SKM-1 treated with dmso at 0.1 percent for 144 hours (cell line): ENCODE measurements around the gene NBAS.
"Not testable (repeated sequence)": the region's sequence is repeated elsewhere in the genome, so short reads cannot be mapped to it uniquely, and the experiment has no call there.

Experiments used
- DNase-seq: peaks from one replicate; lab custom pipeline; 2025; ENCODE audit not compliant: unreplicated experiment; lab: John Stamatoyannopoulos, UW

NBAS gene

GRCh38 chr2:15533860-15534480 lies 27.2 kb downstream of the NBAS start:
- no peak for DNase-seq

- no peak for DNase-seq
These were observed 28.1 kb downstream of the NBAS start for GRCh38 chr2:15532996-15533395.

GRCh38 chr2:15531095-15531854 lies 29.9 kb downstream of the NBAS start:
- DNase-seq, result no peak

GRCh38 chr2:15527074-15527739 lies 33.9 kb downstream of the NBAS start:
- DNase-seq, result no peak

GRCh38 chr2:15521641-15522181 lies 39.4 kb downstream of the NBAS start:
- DNase-seq, result no peak

GRCh38 chr2:15520346-15520745 lies 40.8 kb downstream of the NBAS start:
- no peak for DNase-seq

- DNase-seq, result not testable (repeated sequence)
These were observed 42.4 kb downstream of the NBAS start for GRCh38 chr2:15518759-15519158.

- DNase-seq, result no peak
These were observed 43.3 kb downstream of the NBAS start for GRCh38 chr2:15517793-15518192.

GRCh38 chr2:15511686-15512085 lies 49.4 kb downstream of the NBAS start:
- DNase-seq, result no peak

GRCh38 chr2:15510552-15510951 lies 50.6 kb downstream of the NBAS start:
- no peak for DNase-seq

- no peak for DNase-seq
These were observed 51.0 kb downstream of the NBAS start for GRCh38 chr2:15510131-15510530.

- no peak for DNase-seq
These were observed 53.4 kb downstream of the NBAS start for GRCh38 chr2:15507697-15508096.

- no peak for DNase-seq
These were observed 54.1 kb downstream of the NBAS start for GRCh38 chr2:15507061-15507460.

GRCh38 chr2:15506229-15506819 lies 54.8 kb downstream of the NBAS start:
- DNase-seq, result no peak

GRCh38 chr2:15504882-15505663 lies 56.1 kb downstream of the NBAS start:
- DNase-seq, result no peak

- not testable (repeated sequence) for DNase-seq
These were observed 61.9 kb downstream of the NBAS start for GRCh38 chr2:15499251-15499650.

- DNase-seq, result no peak
These were observed 62.6 kb downstream of the NBAS start for GRCh38 chr2:15498554-15498953.

GRCh38 chr2:15494877-15495276 lies 66.3 kb downstream of the NBAS start:
- no peak for DNase-seq

GRCh38 chr2:15492773-15493325 lies 68.3 kb downstream of the NBAS start:
- no peak for DNase-seq

GRCh38 chr2:15486770-15487169 lies 74.4 kb downstream of the NBAS start:
- DNase-seq, result no peak
